Trophoblast cell (in vitro differentiated cells and primary cell): Measurements from ENCODE around the gene CNTNAP4.

ENCODE experiments used
- DNase-seq, 2 donors: peaks; one replicate each; pipeline ENCODE4 v3.0.0-alpha.2; 2016
- H2AFZ ChIP-seq: 2 replicates; pipeline ENCODE4 v1.6.1; 2013; ENCODE audit warnings: low read length, moderate library complexity, mild to moderate bottlenecking; ENCODE audit not compliant: insufficient read depth, poor library complexity
- H2AK5ac ChIP-seq: 2 replicates; pipeline ENCODE4 v1.6.1; 2013; ENCODE audit warnings: mild to moderate bottlenecking, low read length
- H2BK120ac ChIP-seq: 2 replicates; pipeline ENCODE4 v1.6.1; 2013; ENCODE audit warnings: low read length, mild to moderate bottlenecking, moderate library complexity; ENCODE audit not compliant: insufficient read depth, poor library complexity
- H2BK12ac ChIP-seq: 2 replicates; pipeline ENCODE4 v1.6.1; 2013; ENCODE audit warnings: mild to moderate bottlenecking, low read length, moderate library complexity
- H2BK5ac ChIP-seq: 2 replicates; pipeline ENCODE4 v1.6.1; 2013; ENCODE audit warnings: low read length, low read depth, moderate library complexity, mild to moderate bottlenecking; ENCODE audit not compliant: poor library complexity
- H3K14ac ChIP-seq: 2 replicates; pipeline ENCODE4 v1.6.1; 2013; ENCODE audit warnings: mild to moderate bottlenecking, low read length
- H3K18ac ChIP-seq: 2 replicates; pipeline ENCODE4 v1.6.1; 2013; ENCODE audit warnings: mild to moderate bottlenecking, low read length
- H3K23ac ChIP-seq: 2 replicates; pipeline ENCODE4 v1.6.1; 2013; ENCODE audit warnings: low read length
- H3K27ac ChIP-seq: 2 replicates; pipeline ENCODE4 v1.5.1; 2013; ENCODE audit warnings: low read depth, mild to moderate bottlenecking, inconsistent platforms, low read length, moderate library complexity
- H3K27me3 ChIP-seq: 2 replicates; pipeline ENCODE4 v1.6.1; 2013; ENCODE audit warnings: inconsistent platforms, mild to moderate bottlenecking, low read length, moderate library complexity; ENCODE audit not compliant: insufficient read depth
- H3K36me3 ChIP-seq, 2 experiments: 1 replicate in 1 of 2; 2 replicates in 1 of 2; pipeline ENCODE4 v1.6.1; 2013; ENCODE audit warnings: low read length in 2 of 2, mild to moderate bottlenecking in 2 of 2, moderate library complexity in 1 of 2; ENCODE audit not compliant: insufficient read depth in 2 of 2, control insufficient read depth in 1 of 2
- H3K4ac ChIP-seq: 2 replicates; pipeline ENCODE4 v1.6.1; 2013; ENCODE audit warnings: low read depth, mild to moderate bottlenecking, low read length, moderate library complexity
- H3K4me1 ChIP-seq, 2 experiments: 1 replicate in 1 of 2; 2 replicates in 1 of 2; pipeline ENCODE4 v1.6.1; 2013; ENCODE audit warnings: low read length in 2 of 2, mild to moderate bottlenecking in 2 of 2, moderate library complexity in 1 of 2; ENCODE audit not compliant: insufficient read depth in 2 of 2, control insufficient read depth in 1 of 2
- H3K4me2 ChIP-seq: 2 replicates; pipeline ENCODE4 v1.6.1; 2013; ENCODE audit warnings: inconsistent platforms, mild to moderate bottlenecking, low read length, moderate library complexity
- H3K4me3 ChIP-seq: 2 replicates; pipeline ENCODE4 v1.5.1; 2013; ENCODE audit warnings: mild to moderate bottlenecking, low read depth, low read length, inconsistent platforms
- H3K79me1 ChIP-seq: one replicate; pipeline ENCODE4 v1.6.1; 2013; ENCODE audit warnings: low read length
- H3K79me2 ChIP-seq: 2 replicates; pipeline ENCODE4 v1.6.1; 2013; ENCODE audit warnings: low read length, mild to moderate bottlenecking; ENCODE audit not compliant: control insufficient read depth, insufficient read depth, poor library complexity
- H3K9ac ChIP-seq: 2 replicates; pipeline ENCODE4 v1.6.1; 2013; ENCODE audit warnings: mild to moderate bottlenecking, low read length
- H3K9me3 ChIP-seq: 2 replicates; pipeline ENCODE4 v1.6.1; 2013; ENCODE audit warnings: low read depth, mild to moderate bottlenecking, control low read depth, inconsistent platforms, low read length; ENCODE audit not compliant: insufficient read depth
- H4K12ac ChIP-seq: 2 replicates; pipeline ENCODE4 v1.6.1; 2013; ENCODE audit warnings: low read depth, mild to moderate bottlenecking, low read length, moderate library complexity
- H4K8ac ChIP-seq: 2 replicates; pipeline ENCODE4 v1.6.1; 2013; ENCODE audit warnings: low read depth, mild to moderate bottlenecking, low read length, moderate library complexity
- H4K91ac ChIP-seq: one replicate; pipeline ENCODE4 v1.6.1; 2013; ENCODE audit warnings: low read depth, mild to moderate bottlenecking, low read length, moderate library complexity
- WGBS: extraction: QIAGEN DNeasy Blood & Tissue Kit; methylation state at CpG from one replicate; pipeline ENCODE4 v1.1.7; 2013; ENCODE audit warnings: missing lambda C conversion rate; ENCODE audit not compliant: insufficient read length, insufficient coverage; ENCODE audit errors: extremely low coverage; 5-methylcytosine and 5-hydroxymethylcytosine counted together

Gene CNTNAP4

GRCh38 chr16:76573281-76573680 lies 296.1 kb downstream of the CNTNAP4 start:
- Histone ChIP-seq H3K23ac (no peak overlapping the region), H3K79me2 (no peaks in the 10 kb centered on the region), H3K27ac (no peak overlapping the region), H4K8ac (no peak overlapping the region), H3K27me3 (no peaks in the 10 kb centered on the region), H2BK5ac (no peak overlapping the region), H3K9me3 (no peaks in the 10 kb centered on the region), H3K79me1 (no peaks in the 10 kb centered on the region), H3K36me3 (no peaks in the 10 kb centered on the region), H4K12ac (no peak overlapping the region), H2BK12ac (no peak overlapping the region), H2AK5ac (no peak overlapping the region), H3K4ac (no peak overlapping the region), H4K91ac (no peak overlapping the region), H3K4me3 (no peak overlapping the region), H3K9ac (no peak overlapping the region), H3K18ac (no peak overlapping the region), H2BK120ac (no peak overlapping the region), H3K4me2 (no peak overlapping the region), H2AFZ (no peak overlapping the region), H3K14ac (no peak overlapping the region), H3K4me1 (no peaks in the 10 kb centered on the region)
- no CpG with 5 or more reads among the region's 2 CpGs for WGBS
- no peak for DNase-seq

- no CpG with 5 or more reads among the region's 2 CpGs for WGBS
- Histone ChIP-seq H3K79me2 (no peaks in the 10 kb centered on the region), H3K4me3 (no peak overlapping the region), H3K4ac (no peak overlapping the region), H3K23ac (no peak overlapping the region), H2BK5ac (no peak overlapping the region), H3K4me1 (no peaks in the 10 kb centered on the region), H3K36me3 (no peaks in the 10 kb centered on the region), H4K91ac (no peak overlapping the region), H3K9me3 (no peaks in the 10 kb centered on the region), H2AK5ac (no peak overlapping the region), H3K18ac (no peak overlapping the region), H3K14ac (no peak overlapping the region), H3K9ac (no peak overlapping the region), H3K79me1 (no peaks in the 10 kb centered on the region), H3K4me2 (no peak overlapping the region), H2AFZ (no peak overlapping the region), H2BK120ac (no peak overlapping the region), H2BK12ac (no peak overlapping the region), H3K27ac (no peak overlapping the region), H4K8ac (no peak overlapping the region), H3K27me3 (no peaks in the 10 kb centered on the region), H4K12ac (no peak overlapping the region)
- DNase-seq, result no peak
Observed at GRCh38 chr16:76574651-76575050, 297.4 kb downstream of the CNTNAP4 start.

GRCh38 chr16:76576526-76576925 lies 299.3 kb downstream of the CNTNAP4 start:
- no peaks in the 10 kb centered on the region for H3K27me3 ChIP-seq
- no CpG with 5 or more reads among the region's 5 CpGs for WGBS
- no peaks in the 10 kb centered on the region for H3K79me1 ChIP-seq

GRCh38 chr16:76577003-76577402 lies 299.8 kb downstream of the CNTNAP4 start:
- H2AFZ ChIP-seq, result no peak overlapping the region
- H3K23ac ChIP-seq, result no peak overlapping the region
- H4K91ac ChIP-seq, result no peak overlapping the region
- DNase-seq, result no peak
- H2AK5ac ChIP-seq, result no peak overlapping the region
- no peak overlapping the region for H2BK5ac ChIP-seq
- H3K27me3 ChIP-seq, result no peaks in the 10 kb centered on the region
- no peak overlapping the region for H3K4me2 ChIP-seq
- no peaks in the 10 kb centered on the region for H3K4me1 ChIP-seq
- WGBS, result no CpG with 5 or more reads among the region's 4 CpGs
- H3K79me2 ChIP-seq, result no peaks in the 10 kb centered on the region
- no peaks in the 10 kb centered on the region for H3K36me3 ChIP-seq
- H4K8ac ChIP-seq, result no peak overlapping the region
- H3K14ac ChIP-seq, result no peak overlapping the region
- H3K79me1 ChIP-seq, result no peaks in the 10 kb centered on the region
- H3K4me3 ChIP-seq, result no peak overlapping the region
- no peak overlapping the region for H3K4ac ChIP-seq
- no peak overlapping the region for H3K27ac ChIP-seq
- no peak overlapping the region for H4K12ac ChIP-seq
- H2BK12ac ChIP-seq, result no peak overlapping the region
- H3K18ac ChIP-seq, result no peak overlapping the region
- H3K9ac ChIP-seq, result no peak overlapping the region
- no peaks in the 10 kb centered on the region for H3K9me3 ChIP-seq
- no peak overlapping the region for H2BK120ac ChIP-seq

More at GRCh38 chr16:76576526-76576925, 299.3 kb downstream of the CNTNAP4 start:
- H4K12ac ChIP-seq, result no peak overlapping the region
- H3K18ac ChIP-seq, result no peak overlapping the region
- H3K14ac ChIP-seq, result no peak overlapping the region
- H4K8ac ChIP-seq, result no peak overlapping the region
- no peak overlapping the region for H3K23ac ChIP-seq
- no peak overlapping the region for H2BK120ac ChIP-seq
- H3K4me1 ChIP-seq, result no peaks in the 10 kb centered on the region
- H3K4ac ChIP-seq, result no peak overlapping the region
- H2AK5ac ChIP-seq, result no peak overlapping the region
- H3K79me2 ChIP-seq, result no peaks in the 10 kb centered on the region
- H3K9ac ChIP-seq, result no peak overlapping the region
- no peak overlapping the region for H2BK12ac ChIP-seq
- H4K91ac ChIP-seq, result no peak overlapping the region
- no peak overlapping the region for H3K4me2 ChIP-seq
- DNase-seq, result no peak
- H3K4me3 ChIP-seq, result no peak overlapping the region
- H3K36me3 ChIP-seq, result no peaks in the 10 kb centered on the region
- no peak overlapping the region for H3K27ac ChIP-seq
- H3K9me3 ChIP-seq, result no peaks in the 10 kb centered on the region
- no peak overlapping the region for H2BK5ac ChIP-seq
- no peak overlapping the region for H2AFZ ChIP-seq
